Superior temporal gyrus (tissue), 1 donor: ENCODE data around the gene UMODL1.
A peak's percentile ranks its signal among the peaks of the same experiment; 100 is the strongest.

ENCODE experiments used
- DNase-seq: peaks from one replicate; pipeline ENCODE4 v3.0.0-alpha.2; 2016; ENCODE audit errors: extremely low spot score

Gene UMODL1, protein sequence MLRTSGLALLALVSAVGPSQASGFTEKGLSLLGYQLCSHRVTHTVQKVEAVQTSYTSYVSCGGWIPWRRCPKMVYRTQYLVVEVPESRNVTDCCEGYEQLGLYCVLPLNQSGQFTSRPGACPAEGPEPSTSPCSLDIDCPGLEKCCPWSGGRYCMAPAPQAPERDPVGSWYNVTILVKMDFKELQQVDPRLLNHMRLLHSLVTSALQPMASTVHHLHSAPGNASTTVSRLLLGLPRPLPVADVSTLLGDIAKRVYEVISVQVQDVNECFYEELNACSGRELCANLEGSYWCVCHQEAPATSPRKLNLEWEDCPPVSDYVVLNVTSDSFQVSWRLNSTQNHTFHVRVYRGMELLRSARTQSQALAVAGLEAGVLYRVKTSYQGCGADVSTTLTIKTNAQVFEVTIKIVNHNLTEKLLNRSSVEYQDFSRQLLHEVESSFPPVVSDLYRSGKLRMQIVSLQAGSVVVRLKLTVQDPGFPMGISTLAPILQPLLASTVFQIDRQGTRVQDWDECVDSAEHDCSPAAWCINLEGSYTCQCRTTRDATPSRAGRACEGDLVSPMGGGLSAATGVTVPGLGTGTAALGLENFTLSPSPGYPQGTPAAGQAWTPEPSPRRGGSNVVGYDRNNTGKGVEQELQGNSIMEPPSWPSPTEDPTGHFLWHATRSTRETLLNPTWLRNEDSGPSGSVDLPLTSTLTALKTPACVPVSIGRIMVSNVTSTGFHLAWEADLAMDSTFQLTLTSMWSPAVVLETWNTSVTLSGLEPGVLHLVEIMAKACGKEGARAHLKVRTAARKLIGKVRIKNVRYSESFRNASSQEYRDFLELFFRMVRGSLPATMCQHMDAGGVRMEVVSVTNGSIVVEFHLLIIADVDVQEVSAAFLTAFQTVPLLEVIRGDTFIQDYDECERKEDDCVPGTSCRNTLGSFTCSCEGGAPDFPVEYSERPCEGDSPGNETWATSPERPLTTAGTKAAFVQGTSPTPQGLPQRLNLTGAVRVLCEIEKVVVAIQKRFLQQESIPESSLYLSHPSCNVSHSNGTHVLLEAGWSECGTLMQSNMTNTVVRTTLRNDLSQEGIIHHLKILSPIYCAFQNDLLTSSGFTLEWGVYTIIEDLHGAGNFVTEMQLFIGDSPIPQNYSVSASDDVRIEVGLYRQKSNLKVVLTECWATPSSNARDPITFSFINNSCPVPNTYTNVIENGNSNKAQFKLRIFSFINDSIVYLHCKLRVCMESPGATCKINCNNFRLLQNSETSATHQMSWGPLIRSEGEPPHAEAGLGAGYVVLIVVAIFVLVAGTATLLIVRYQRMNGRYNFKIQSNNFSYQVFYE

GRCh38 chr21:42071146-42071737 lies at the start of gene UMODL1:
TSS of gene UMODL1 (plus strand) at chr21:42071317. CDS start at chr21:42071317, 0 bp downstream.
- DNase-seq = no peak

DNA sequence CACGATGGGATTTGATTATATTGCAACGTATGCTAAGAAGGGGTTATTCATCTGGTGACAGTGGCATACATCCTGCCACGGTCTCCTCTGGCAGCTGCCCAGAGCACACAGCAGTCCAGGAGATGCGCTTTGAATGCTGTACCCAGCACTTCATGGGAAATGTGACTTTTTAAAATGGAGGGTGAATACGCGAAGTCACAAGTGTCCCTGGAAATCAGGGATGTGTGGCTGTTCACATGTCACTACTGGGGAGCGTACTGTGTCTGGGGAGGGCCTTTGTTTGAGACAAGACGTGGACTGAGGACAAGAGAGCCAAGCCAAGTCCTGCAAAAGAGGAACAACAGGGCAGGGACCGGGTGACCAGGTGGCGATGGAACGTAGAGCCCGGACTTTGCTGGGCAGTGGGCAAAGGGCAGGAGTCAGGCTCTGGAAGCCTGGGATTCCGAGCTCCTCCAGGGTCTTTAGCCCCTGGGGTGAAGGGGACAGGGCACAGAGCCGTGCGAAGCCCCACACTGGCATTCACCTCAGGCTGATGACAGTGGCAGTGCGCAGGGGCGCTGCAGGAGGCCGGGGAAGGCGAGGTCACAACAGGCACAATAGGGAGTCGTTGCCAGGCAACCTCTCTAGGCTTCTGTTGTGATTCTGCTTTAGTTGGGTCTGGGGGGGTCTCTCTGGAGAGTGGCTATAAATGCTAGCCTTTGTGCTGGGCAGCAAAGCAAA lies 49.6 kb upstream of the UMODL1 start:
- DNase-seq = no peak

DNA sequence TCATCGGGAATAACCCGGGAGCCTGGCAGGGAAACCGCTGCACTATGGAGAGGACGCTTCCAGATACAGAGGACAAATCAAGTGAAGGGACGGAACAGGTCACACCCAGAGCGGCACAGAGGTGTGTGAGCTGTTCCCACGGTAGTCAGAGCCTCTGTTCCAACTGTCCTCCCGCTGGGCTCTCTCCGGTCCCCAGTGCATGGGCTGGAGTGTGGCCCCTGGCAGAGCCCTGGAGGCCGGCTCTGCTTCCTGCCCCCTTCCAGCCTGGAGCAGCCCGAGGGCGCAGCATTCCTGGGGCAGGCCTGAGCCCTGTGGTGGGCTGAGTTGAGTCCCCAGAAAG lies 49.1 kb upstream of the UMODL1 start:
- no peak for DNase-seq

GRCh38 chr21:42022906-42023305 lies 48.2 kb upstream of the UMODL1 start:
- DNase-seq = no peak

DNA sequence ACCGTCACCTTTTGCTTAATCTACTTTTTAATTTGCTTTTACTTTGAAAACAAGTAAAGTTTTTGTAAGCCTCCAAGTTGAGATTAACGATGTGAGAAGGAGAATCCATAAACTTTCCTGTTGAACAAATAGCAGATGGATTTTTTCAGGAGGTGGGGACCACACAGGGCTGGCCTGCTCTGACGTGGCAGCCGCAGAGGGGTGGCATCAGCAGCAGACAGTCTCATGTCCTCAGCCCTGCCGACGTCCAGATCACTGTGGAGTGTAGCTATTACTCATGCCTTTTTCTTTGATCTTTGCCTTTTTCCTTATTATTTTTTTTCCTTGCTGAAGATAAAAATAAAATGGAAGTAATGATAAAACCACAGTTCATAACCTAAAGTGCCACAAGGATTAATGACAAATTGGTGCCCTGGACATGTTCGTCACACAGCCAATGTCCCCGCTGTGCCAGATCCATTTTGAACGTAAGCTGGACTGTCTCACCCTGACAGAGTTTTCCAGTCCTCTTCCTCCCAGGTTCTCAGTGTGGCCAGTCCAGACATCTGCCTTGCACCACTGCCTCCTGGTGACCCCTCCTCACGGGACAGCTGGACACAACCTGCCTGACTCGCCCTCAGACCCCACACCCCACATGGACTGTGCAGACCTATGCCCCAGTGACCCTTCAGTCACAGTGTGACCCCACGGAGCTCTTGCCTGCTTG lies 45.6 kb upstream of the UMODL1 start:
- no peak for DNase-seq

DNA sequence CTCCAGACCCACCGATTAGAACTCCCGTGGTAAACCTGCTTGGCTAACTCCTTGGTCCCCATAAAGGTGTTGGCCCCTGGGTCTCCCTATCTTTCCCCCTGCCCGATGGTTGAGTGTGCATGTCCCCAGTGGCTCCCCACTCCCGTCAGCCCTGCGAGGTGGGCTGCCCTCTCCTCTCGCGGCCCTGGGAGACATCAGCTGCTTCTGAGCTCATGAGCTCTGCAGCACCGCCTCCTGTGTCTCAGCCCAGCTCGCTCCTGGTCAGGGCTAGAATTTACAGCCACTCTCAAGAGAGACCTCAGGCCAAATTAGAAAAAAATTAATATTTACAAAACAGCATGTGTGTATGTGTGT lies 45.1 kb upstream of the UMODL1 start:
- DNase-seq = no peak

DNA sequence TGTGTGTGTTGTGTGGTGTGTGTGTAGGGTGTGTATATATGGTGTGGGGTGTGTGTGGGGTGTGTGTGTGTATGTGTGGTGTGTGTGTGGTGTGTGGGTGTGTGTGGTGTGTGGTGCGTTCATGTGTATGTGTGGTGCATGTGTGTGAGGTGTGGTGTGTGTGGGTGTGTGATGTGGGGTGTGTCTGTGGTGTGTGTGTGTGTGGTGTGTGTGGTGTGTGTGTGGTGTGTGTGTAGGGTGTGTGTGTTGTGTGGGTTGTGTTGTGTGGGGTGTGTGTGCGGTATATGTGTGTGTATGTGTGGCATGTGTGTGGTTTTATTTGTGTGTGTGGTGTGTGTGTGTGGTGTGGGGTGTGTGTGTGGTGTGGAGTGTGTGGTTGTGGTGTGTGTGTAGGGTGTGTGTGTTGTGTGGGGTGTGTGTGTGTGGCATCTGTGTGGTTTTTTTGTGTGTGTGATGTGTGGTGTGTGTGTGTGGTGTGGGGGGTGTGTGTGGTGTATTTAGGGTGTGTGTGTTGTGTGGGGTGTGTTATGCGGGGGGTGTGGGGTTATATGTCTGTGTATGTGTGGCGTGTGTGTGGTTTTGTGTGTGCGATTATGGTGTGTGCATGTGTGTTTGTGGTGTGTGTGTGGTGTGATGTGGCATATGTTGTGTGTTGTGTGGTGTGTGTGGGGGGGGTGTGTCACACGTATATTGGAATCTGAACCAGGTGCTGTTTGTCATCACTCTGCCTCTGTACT lies 43.9 kb upstream of the UMODL1 start:
- no peak for DNase-seq

- peak; percentile 71 for DNase-seq
Observed at GRCh38 chr21:42027822-42028765, 43.0 kb upstream of the UMODL1 start.

GRCh38 chr21:42028766-42029425 lies 42.2 kb upstream of the UMODL1 start:
- no peak for DNase-seq

DNA sequence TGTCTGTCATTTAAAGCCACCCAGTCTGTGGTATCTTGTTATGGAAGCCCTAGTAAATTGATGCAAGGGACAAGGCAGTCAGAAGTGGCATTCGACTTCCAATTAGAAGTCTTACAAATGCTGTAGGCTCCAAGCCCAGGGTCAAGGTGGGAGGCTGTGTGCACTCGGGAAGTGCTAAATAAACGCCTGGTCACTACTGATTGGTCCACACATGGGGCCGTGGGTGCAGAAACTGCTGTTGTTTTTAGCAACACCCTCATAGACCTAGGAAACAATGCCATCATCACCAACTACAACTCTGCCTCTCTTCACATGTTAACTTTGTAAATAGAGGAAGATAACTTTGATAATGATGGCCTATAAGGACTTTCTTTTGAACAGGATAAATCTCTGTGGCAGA lies 40.8 kb upstream of the UMODL1 start:
- no peak for DNase-seq

DNA sequence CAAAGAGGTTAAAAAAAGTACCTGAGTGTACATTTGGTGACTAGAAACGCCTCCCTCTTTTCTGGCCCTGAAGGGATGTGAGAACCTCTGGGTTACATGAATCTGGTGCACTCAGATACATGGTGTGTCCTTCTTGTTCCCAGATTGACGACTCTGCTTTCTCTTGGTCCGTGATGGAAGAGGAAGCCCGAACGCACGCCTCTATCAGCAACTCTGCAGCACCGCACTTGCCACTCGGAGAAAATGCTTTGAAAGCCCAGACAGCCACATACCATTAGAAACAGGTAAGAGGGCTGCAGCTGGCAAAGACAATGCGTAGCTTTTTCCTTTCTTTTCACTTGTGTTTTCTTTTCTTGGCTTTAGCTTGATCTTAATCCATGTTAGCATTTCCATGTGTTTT lies 39.9 kb upstream of the UMODL1 start:
- no peak for DNase-seq

DNA sequence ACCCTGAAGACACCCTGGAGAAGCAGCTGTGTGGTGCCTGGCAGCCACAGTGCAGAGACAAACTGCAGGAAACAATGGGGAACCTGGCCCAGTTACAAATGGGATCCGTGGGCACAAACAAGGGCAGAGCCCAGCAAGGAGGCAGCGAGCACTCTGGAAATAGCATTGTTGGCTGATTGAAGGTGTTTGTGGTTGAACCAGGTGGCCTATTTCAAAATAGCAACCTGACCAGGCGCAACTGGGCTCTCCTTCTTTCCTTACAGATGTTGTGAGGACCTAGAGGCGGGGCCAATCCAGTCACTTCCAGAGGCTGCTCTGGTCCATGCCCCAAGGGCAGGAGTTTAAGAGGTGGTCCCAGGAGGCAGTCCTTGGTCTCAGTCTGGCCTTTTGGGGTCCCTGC lies 39.3 kb upstream of the UMODL1 start:
- no peak for DNase-seq

GRCh38 chr21:42032266-42032665 lies 38.9 kb upstream of the UMODL1 start:
- DNase-seq = no peak

DNA sequence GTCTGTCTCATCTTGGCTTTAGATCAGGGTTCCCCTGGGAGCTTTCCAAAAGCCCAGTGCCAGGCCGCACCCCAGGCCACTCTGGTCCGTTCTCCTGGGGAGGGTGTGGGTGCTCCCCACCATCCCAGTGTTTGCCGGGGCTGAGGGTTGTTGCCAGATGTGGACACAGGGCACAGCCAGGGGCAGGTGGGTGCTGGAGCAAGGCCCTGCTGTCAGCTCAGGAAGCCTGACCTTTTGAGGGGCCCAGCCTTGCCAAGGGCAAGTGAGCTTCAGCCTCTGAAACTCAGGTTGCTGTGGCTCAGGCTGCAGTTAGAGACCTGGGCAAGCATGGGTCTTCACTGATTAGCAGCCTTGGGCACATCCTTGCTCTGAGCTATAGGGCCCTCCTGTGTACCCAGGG lies 38.1 kb upstream of the UMODL1 start:
- DNase-seq = no peak

- DNase-seq = no peak
Observed at GRCh38 chr21:42036313-42036712, 34.8 kb upstream of the UMODL1 start.

DNA sequence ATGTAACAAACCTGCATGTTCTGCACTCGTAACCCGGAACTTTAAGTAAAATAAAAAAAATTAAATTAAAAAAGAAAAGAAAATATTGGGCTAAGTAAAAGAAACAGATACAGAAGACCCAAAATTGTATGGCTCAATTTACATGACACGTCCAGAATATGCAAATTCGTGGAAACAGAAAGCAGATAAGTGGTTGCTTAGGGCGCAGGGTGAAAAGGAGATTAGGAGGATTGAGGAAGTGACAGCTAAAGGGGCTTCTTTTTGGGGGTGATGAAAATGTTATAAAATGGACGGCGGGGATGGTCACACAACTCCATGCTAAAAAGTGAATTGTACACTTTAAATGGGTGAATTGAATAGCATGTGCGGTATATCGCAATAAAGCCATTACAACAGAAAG lies 33.6 kb upstream of the UMODL1 start:
- DNase-seq = no peak

GRCh38 chr21:42037943-42038342 lies 33.2 kb upstream of the UMODL1 start:
- DNase-seq = no peak

DNA sequence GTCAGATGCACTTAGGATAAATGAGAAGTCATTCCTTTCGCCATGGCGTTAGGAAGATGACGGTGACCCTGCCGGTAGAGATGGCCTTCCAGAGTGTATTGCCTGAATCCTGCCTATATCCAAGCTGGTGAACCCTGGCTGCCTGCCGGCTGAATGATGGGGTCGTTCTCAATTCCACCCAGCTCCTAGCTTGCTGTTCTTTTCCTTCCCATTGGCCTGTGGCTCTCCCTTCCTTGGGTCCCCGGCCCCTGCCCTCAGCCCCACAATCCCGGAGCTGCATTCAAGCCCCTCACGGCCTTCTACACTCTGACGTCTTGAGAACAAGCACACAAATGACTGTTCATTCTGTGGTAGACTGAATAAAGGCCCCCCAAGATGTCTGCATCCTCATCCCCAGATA lies 32.7 kb upstream of the UMODL1 start:
- no peak for DNase-seq
